Activated CD8-positive, alpha-beta T cell treated with anti-CD3 and anti-CD28 coated beads for 36 hours (primary cell): ENCODE results near the gene ZNF771. TPM values are rescaled to one million over a fixed set of nuclear protein-coding genes. Genes with fewer than 3 reads are reported as not detected.

Source experiments
- ATAC-seq: fragments of 200-7000 bp; cut with Tn5 transposase; one replicate; pipeline ENCODE4 v1.10.0; 2021; ENCODE audit warnings: mild to moderate bottlenecking, moderate library complexity
- CTCF ChIA-PET: fragments of 350-600 bp; sonication (Branson Sonifier 250); formaldehyde crosslinking; loops from one replicate; lab custom pipeline; 2021; ENCODE audit warnings: antibody characterized with exemption; lab: Charles Lee
- POLR2A ChIA-PET: fragments of 350-600 bp; sonication (Branson Sonifier 250); formaldehyde crosslinking; loops from one replicate; lab custom pipeline; 2021; ENCODE audit warnings: antibody characterized with exemption; lab: Charles Lee
- DNase-seq: peaks from one replicate; pipeline ENCODE4 v3.0.0-alpha.2; 2020
- H3K27ac Mint-ChIP-seq: one replicate; pipeline ENCODE4 v1.8.0; 2021; ENCODE audit warnings: mild to moderate bottlenecking, mixed read lengths
- H3K27me3 Mint-ChIP-seq: one replicate; pipeline ENCODE4 v1.8.0; 2021; ENCODE audit warnings: mixed read lengths
- H3K36me3 Mint-ChIP-seq: one replicate; pipeline ENCODE4 v1.8.0; 2021; ENCODE audit warnings: low read depth, mixed read lengths
- H3K4me1 Mint-ChIP-seq: one replicate; pipeline ENCODE4 v1.8.0; 2021; ENCODE audit warnings: low read depth, mixed read lengths
- H3K4me3 Mint-ChIP-seq: one replicate; pipeline ENCODE4 v1.8.0; 2021; ENCODE audit warnings: mild to moderate bottlenecking, moderate library complexity, mixed read lengths
- H3K9me3 Mint-ChIP-seq: one replicate; pipeline ENCODE4 v1.8.0; 2021; ENCODE audit warnings: mixed read lengths
- CTCF ChIP-seq: fragments of 200-600 bp; IDR thresholded peaks from one replicate; pipeline ENCODE4 v1.8.0; 2022; ENCODE audit warnings: antibody characterized with exemption, mild to moderate bottlenecking
- intact Hi-C: fragments of 100-400 bp; cut with micrococcal nuclease; formaldehyde crosslinking; loops from one replicate; pipeline ENCODE4 v1.10.0; 2022
- total RNA-seq, 2 experiments: library from RNA; stranded (reverse); gene quantifications; one replicate each; pipeline ENCODE4 v1.2.3, GENCODE V29; 2021

The ZNF771 gene
- total RNA-seq, 2 experiments from 2014 or later = 5.4 to 6.6 TPM

- POLR2A ChIA-PET = interaction anchor here (0.8 to 1.6 kb wide), 6 partner anchors 8 to 151 kb away, joined by 3 to 9 read pairs (median 4); partner anchors contain the start of genes DCTPP1 and ZNF688
- DNase-seq = no peak
- no peak overlapping the region for H3K4me3 Mint-ChIP-seq
- peak overlapping the region; percentile 35 for H3K27ac Mint-ChIP-seq
- CTCF ChIA-PET = interaction anchor here (0.7 to 2.2 kb wide), 6 partner anchors 9 to 208 kb away, joined by 3 to 12 read pairs (median 5); partner anchors contain the start of gene DCTPP1
- no peaks in the 10 kb centered on the region for H3K27me3 Mint-ChIP-seq
- TF ChIP-seq CTCF = no peak
- peaks cover 23% of the 10 kb centered on the region for H3K4me1 Mint-ChIP-seq
- ATAC-seq = no peak
- no peaks in the 10 kb centered on the region for H3K9me3 Mint-ChIP-seq
- intact Hi-C loops = no loop called here
- H3K36me3 Mint-ChIP-seq = peaks cover 44% of the 10 kb centered on the region
Observed at GRCh38 chr16:30421010-30421409, 13.6 kb downstream of the ZNF771 start.

GRCh38 chr16:30428055-30428454, 20.6 kb downstream of the ZNF771 start:
- H3K4me1 Mint-ChIP-seq = peaks cover 22% of the 10 kb centered on the region
- POLR2A ChIA-PET = interaction anchor here (1.1 kb wide), 1 partner anchor 28 kb away, joined by 3 read pairs; no protein-coding TSS in a partner anchor
- no peak for DNase-seq
- peaks cover 37% of the 10 kb centered on the region for H3K36me3 Mint-ChIP-seq
- CTCF ChIA-PET = interaction anchor here (2.4 kb wide), 1 partner anchor 10 kb away, joined by 7 read pairs; no protein-coding TSS in a partner anchor
- peak overlapping the region; percentile 39 for H3K27ac Mint-ChIP-seq
- intact Hi-C loops = no loop called here
- no peak for ATAC-seq
- no peaks in the 10 kb centered on the region for H3K9me3 Mint-ChIP-seq
- no peaks in the 10 kb centered on the region for H3K27me3 Mint-ChIP-seq
- TF ChIP-seq CTCF = no peak
- no peak overlapping the region for H3K4me3 Mint-ChIP-seq

- no peak for ATAC-seq
- intact Hi-C loops = no loop called here
- H3K36me3 Mint-ChIP-seq = peaks cover 34% of the 10 kb centered on the region
- peaks cover 29% of the 10 kb centered on the region for H3K4me1 Mint-ChIP-seq
- no peak for TF ChIP-seq CTCF
- no peak overlapping the region for H3K4me3 Mint-ChIP-seq
- no peaks in the 10 kb centered on the region for H3K27me3 Mint-ChIP-seq
- POLR2A ChIA-PET = interaction anchor here (0.6 to 2.5 kb wide), 27 partner anchors 8 to 268 kb away, joined by 3 to 21 read pairs (median 4); partner anchors contain the start of genes ITGAL, PRR14, ZNF689 and ZNF771
- no peak overlapping the region for H3K27ac Mint-ChIP-seq
- CTCF ChIA-PET = interaction anchor here (0.6 to 5.5 kb wide), 55 partner anchors 9 to 229 kb away, joined by 3 to 84 read pairs (median 5); partner anchors contain the start of genes FBRS, ITGAL, SEPHS2 and SEPTIN1
- no peak for DNase-seq
- H3K9me3 Mint-ChIP-seq = no peaks in the 10 kb centered on the region
Observed at GRCh38 chr16:30429418-30429677, 21.9 kb downstream of the ZNF771 start.

- peak; percentile 98 for DNase-seq
- Mint-ChIP-seq H3K27ac (no peak within 1 kb of the TSS), H3K4me3 (no peak within 1 kb of the TSS), H3K4me1 (peaks cover 34% of the 10 kb centered on the region), H3K9me3 (no peaks in the 10 kb centered on the region), H3K27me3 (no peaks in the 10 kb centered on the region), H3K36me3 (peaks cover 31% of the 10 kb centered on the region)
- peak; percentile 97 for ATAC-seq
- intact Hi-C loops = no loop called here
- CTCF ChIA-PET = interaction anchor here (0.6 to 5.5 kb wide), 57 partner anchors 9 to 229 kb away, joined by 3 to 84 read pairs (median 5); partner anchors contain the start of genes FBRS, ITGAL, SEPHS2 and SEPTIN1
- POLR2A ChIA-PET = interaction anchor here (0.6 to 2.5 kb wide), 28 partner anchors 9 to 267 kb away, joined by 3 to 21 read pairs (median 4); partner anchors contain the start of genes ITGAL, PRR14, SEPHS2 and ZNF688
- TF ChIP-seq CTCF = peak; percentile 69
Observed at GRCh38 chr16:30429678-30430427, 22.4 kb downstream of the ZNF771 start, which contains the start of gene DCTPP1. Gene DCTPP1 (minus strand): TSS chr16:30430030. CDS start chr16:30429980, 50 bp downstream.
